GM23338 (cell line): Measurements from ENCODE around the gene HNRNPC. TPM values are rescaled to one million over a fixed set of nuclear protein-coding genes. Genes with fewer than 3 reads are reported as not detected.

Experiments used
- ATAC-seq: fragments of 200-7000 bp; cut with Tn5 transposase; 3 replicates; pipeline ENCODE4 v1.9.1; 2020
- DNase-seq: peaks from one replicate; pipeline ENCODE4 v3.0.0-alpha.2; 2015; ENCODE audit warnings: low spot score
- H2AFZ ChIP-seq: fragments of 200-600 bp; sonication (generic); 2 replicates; pipeline ENCODE4 v1.8.0; 2016; ENCODE audit warnings: antibody characterized with exemption, mild to moderate bottlenecking, moderate library complexity
- H3F3A ChIP-seq: fragments of 200-600 bp; sonication (generic); replicated peaks from 2 replicates; pipeline ENCODE4 v1.8.0; 2017; ENCODE audit warnings: antibody characterized with exemption, mixed run types, low read depth
- H3K27ac ChIP-seq: fragments of 200-600 bp; sonication (generic); 2 replicates; pipeline ENCODE4 v1.6.1; 2016; ENCODE audit warnings: low read depth
- H3K27me3 ChIP-seq: fragments of 200-600 bp; sonication (generic); 2 replicates; pipeline ENCODE4 v1.8.0; 2016; ENCODE audit warnings: mild to moderate bottlenecking, mixed run types, moderate library complexity; ENCODE audit not compliant: insufficient read depth
- H3K36me3 ChIP-seq: fragments of 200-600 bp; sonication (generic); 2 replicates; pipeline ENCODE4 v1.8.0; 2016; ENCODE audit warnings: mild to moderate bottlenecking; ENCODE audit not compliant: insufficient read depth
- H3K4me1 ChIP-seq: fragments of 200-600 bp; sonication (generic); 2 replicates; pipeline ENCODE4 v1.8.0; 2016; ENCODE audit warnings: mild to moderate bottlenecking, moderate library complexity; ENCODE audit not compliant: insufficient read depth
- H3K4me2 ChIP-seq: fragments of 200-600 bp; sonication (generic); 2 replicates; pipeline ENCODE4 v1.7.1; 2017; ENCODE audit warnings: mixed run types
- H3K4me3 ChIP-seq: fragments of 200-600 bp; sonication (generic); 2 replicates; pipeline ENCODE4 v1.6.1; 2016; ENCODE audit warnings: mixed run types
- H3K79me2 ChIP-seq: fragments of 200-600 bp; sonication (generic); replicated peaks from 2 replicates; pipeline ENCODE4 v1.8.0; 2017; ENCODE audit warnings: mild to moderate bottlenecking; ENCODE audit not compliant: insufficient read depth
- H3K9me2 ChIP-seq: fragments of 200-600 bp; sonication (generic); 2 replicates; pipeline ENCODE4 v1.8.0; 2017; ENCODE audit not compliant: insufficient read depth
- H4K20me1 ChIP-seq: fragments of 200-600 bp; sonication (generic); replicated peaks from 2 replicates; pipeline ENCODE4 v1.8.0; 2017; ENCODE audit warnings: mild to moderate bottlenecking; ENCODE audit not compliant: insufficient read depth
- H3K27ac Mint-ChIP-seq: 2 replicates; pipeline ENCODE4 v1.8.0; 2020; ENCODE audit warnings: inconsistent platforms, mild to moderate bottlenecking, moderate library complexity, mixed read lengths
- H3K27me3 Mint-ChIP-seq: 3 replicates; pipeline ENCODE4 v1.8.0; 2022; ENCODE audit warnings: low read depth, mild to moderate bottlenecking, moderate library complexity, mixed read lengths, inconsistent platforms; ENCODE audit not compliant: insufficient read depth, poor library complexity
- H3K36me3 Mint-ChIP-seq: 3 replicates; pipeline ENCODE4 v1.8.0; 2021; ENCODE audit warnings: low read depth, mild to moderate bottlenecking, inconsistent platforms, moderate library complexity, mixed read lengths
- H3K4me1 Mint-ChIP-seq: 3 replicates; pipeline ENCODE4 v1.8.0; 2020; ENCODE audit warnings: mild to moderate bottlenecking, inconsistent platforms, mixed read lengths
- H3K4me3 Mint-ChIP-seq: 3 replicates; pipeline ENCODE4 v1.8.0; 2021; ENCODE audit warnings: moderate library complexity, mild to moderate bottlenecking, inconsistent platforms, mixed read lengths
- H3K9me3 Mint-ChIP-seq: 3 replicates; pipeline ENCODE4 v1.8.0; 2020; ENCODE audit warnings: moderate library complexity, mild to moderate bottlenecking, inconsistent platforms, mixed read lengths
- CREB1 ChIP-seq: fragments of 250-450 bp; sonication (Bioruptor Pico); IDR thresholded peaks from 2 replicates; pipeline ENCODE4 v1.5.0; 2020; ENCODE audit warnings: low read depth, mild to moderate bottlenecking, moderate library complexity
- CTCF ChIP-seq, 2 experiments: fragments of 200-600 bp in 1 of 2; sonication (generic) in 1 of 2; conservative IDR thresholded peaks; 2 replicates each; pipeline versions ENCODE4 v1.5.1 to v1.6.1; 2016 to 2017; ENCODE audit warnings: antibody characterized with exemption in 2 of 2, low read depth in 2 of 2, mild to moderate bottlenecking in 2 of 2, moderate library complexity in 1 of 2
- EZH2phosphoT487 ChIP-seq: fragments of 200-600 bp; sonication (generic); IDR thresholded peaks from one replicate; pipeline ENCODE4 v1.8.1; 2018; ENCODE audit warnings: antibody characterized with exemption; ENCODE audit not compliant: unreplicated experiment
- POLR2AphosphoS5 ChIP-seq: IDR thresholded peaks from 2 replicates; pipeline ENCODE4 v1.6.1; 2016; ENCODE audit warnings: antibody characterized with exemption, low read depth
- STAT1 ChIP-seq: IDR thresholded peaks from one replicate; pipeline ENCODE4 v1.6.1; 2016; ENCODE audit warnings: antibody characterized with exemption; ENCODE audit not compliant: unreplicated experiment
- ZNF114 ChIP-seq: fragments of 250-450 bp; sonication (Bioruptor Pico); IDR thresholded peaks from 2 replicates; pipeline ENCODE4 v1.5.0; 2020; ENCODE audit warnings: mild to moderate bottlenecking, moderate library complexity
- ZNF462 ChIP-seq: fragments of 250-450 bp; sonication (Bioruptor Pico); IDR thresholded peaks from 2 replicates; pipeline ENCODE4 v1.5.0; 2020; ENCODE audit warnings: mild to moderate bottlenecking, moderate library complexity
- polyA plus RNA-seq: library from polyadenylated mRNA; unstranded; fragments of >200 nt; fragmentation: Nextera tagmentation; extraction: Ambion mirVana; gene quantifications from 2 replicates; pipeline ENCODE4 v1.2.1, GENCODE V29; 2016
- total RNA-seq: library from RNA; depleted of rRNA; stranded (reverse); fragments of >200 nt; shearing (Covaris generic); gene quantifications from 2 replicates; pipeline ENCODE4 v1.2.3, GENCODE V29; 2014

Gene HNRNPC
- total and polyA plus RNA-seq, 2 experiments from 2014 or later = 1,259 to 1,296 TPM

- ATAC-seq = no peak
- Mint-ChIP-seq H3K9me3 (no peaks in the 10 kb centered on the region), H3K36me3 (peaks cover 96% of the 10 kb centered on the region), H3K27ac (no peak overlapping the region), H3K27me3 (peaks cover 19% of the 10 kb centered on the region), H3K4me3 (peak overlapping the region; percentile 8; the same call in 1 of the 3 replicates), H3K4me1 (peaks cover 38% of the 10 kb centered on the region; the same call in 2 of the 3 replicates)
- Histone ChIP-seq H3K4me2 (peak overlapping the region; percentile 48), H3K36me3 (peaks cover 74% of the 10 kb centered on the region), H3K9me2 (no peaks in the 10 kb centered on the region), H2AFZ (no peak overlapping the region), H3K79me2 (peaks cover 100% of the 10 kb centered on the region), H3K4me1 (0 out of 2 replicates have a peak, but pooled peaks cover 15% of the 10 kb centered on the region), H3K27me3 (no peaks in the 10 kb centered on the region), H4K20me1 (peaks cover 88% of the 10 kb centered on the region), H3F3A (peaks cover 28% of the 10 kb centered on the region), H3K4me3 (no peak overlapping the region), H3K27ac (peak overlapping the region; percentile 57)
- TF ChIP-seq POLR2AphosphoS5 (0 out of 2 replicates have a peak, but pooled peaks have one; percentile 0), STAT1 (no peak)
- DNase-seq = no peak
Observed at GRCh38 chr14:21255385-21256101, 13.7 kb downstream of the HNRNPC start.

- no peak overlapping the region for H2AFZ ChIP-seq
- peaks cover 19% of the 10 kb centered on the region for H3K27me3 Mint-ChIP-seq
- H3K36me3 Mint-ChIP-seq = peaks cover 99% of the 10 kb centered on the region
- no peak overlapping the region for H3K4me2 ChIP-seq
- H3K4me1 Mint-ChIP-seq = peaks cover 31% of the 10 kb centered on the region
- H3K27ac ChIP-seq = peak overlapping the region; percentile 73
- peaks cover 68% of the 10 kb centered on the region for H3K36me3 ChIP-seq
- no peak overlapping the region for H3K4me3 ChIP-seq
- H3F3A ChIP-seq = peaks cover 30% of the 10 kb centered on the region
- H3K4me3 Mint-ChIP-seq = no peak overlapping the region
- no peaks in the 10 kb centered on the region for H3K9me3 Mint-ChIP-seq
- DNase-seq = no peak
- no peak for ATAC-seq
- no peaks in the 10 kb centered on the region for H3K27me3 ChIP-seq
- H3K4me1 ChIP-seq = no peaks in the 10 kb centered on the region
- peaks cover 94% of the 10 kb centered on the region for H4K20me1 ChIP-seq
- no peak overlapping the region for H3K27ac Mint-ChIP-seq
- H3K79me2 ChIP-seq = peaks cover 100% of the 10 kb centered on the region
- H3K9me2 ChIP-seq = no peaks in the 10 kb centered on the region
- TF ChIP-seq ZNF462 = no peak
- no peak for TF ChIP-seq CREB1 (CRISPR knock-in tag)
- no peak for TF ChIP-seq EZH2phosphoT487
- no peak for TF ChIP-seq CTCF (conservative IDR thresholded peaks at IDR 0.05; ENCODE audit: low read depth in 2 of 2)
- no peak for TF ChIP-seq ZNF114 (CRISPR knock-in tag)
Observed at GRCh38 chr14:21252149-21252548, 17.1 kb downstream of the HNRNPC start.
